ENCODE measurements around the gene TXNDC11.

The TXNDC11 gene

DNA sequence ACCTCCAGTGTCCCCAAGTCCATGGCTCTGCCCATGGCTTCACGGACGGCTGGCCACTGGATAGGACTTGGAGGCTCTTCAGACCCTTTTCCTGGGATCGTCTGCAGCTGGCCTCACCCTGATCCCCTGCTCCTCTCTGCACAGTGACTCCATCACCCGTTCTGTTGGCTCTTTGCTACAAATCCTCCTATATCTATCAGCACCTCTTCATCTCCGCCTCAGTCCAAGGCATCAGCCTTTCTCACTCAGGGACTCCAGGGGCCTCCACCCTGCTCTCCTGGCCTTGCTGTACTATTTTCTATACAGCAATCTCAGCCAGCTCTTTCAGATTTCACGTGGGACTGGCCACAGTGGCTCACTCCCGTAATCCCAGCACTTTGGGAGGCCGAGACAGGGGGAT is 85.1 kb downstream of the TXNDC11 start:
- TF ChIP-seq, protein P1, sequence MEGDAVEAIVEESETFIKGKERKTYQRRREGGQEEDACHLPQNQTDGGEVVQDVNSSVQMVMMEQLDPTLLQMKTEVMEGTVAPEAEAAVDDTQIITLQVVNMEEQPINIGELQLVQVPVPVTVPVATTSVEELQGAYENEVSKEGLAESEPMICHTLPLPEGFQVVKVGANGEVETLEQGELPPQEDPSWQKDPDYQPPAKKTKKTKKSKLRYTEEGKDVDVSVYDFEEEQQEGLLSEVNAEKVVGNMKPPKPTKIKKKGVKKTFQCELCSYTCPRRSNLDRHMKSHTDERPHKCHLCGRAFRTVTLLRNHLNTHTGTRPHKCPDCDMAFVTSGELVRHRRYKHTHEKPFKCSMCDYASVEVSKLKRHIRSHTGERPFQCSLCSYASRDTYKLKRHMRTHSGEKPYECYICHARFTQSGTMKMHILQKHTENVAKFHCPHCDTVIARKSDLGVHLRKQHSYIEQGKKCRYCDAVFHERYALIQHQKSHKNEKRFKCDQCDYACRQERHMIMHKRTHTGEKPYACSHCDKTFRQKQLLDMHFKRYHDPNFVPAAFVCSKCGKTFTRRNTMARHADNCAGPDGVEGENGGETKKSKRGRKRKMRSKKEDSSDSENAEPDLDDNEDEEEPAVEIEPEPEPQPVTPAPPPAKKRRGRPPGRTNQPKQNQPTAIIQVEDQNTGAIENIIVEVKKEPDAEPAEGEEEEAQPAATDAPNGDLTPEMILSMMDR (IDR thresholded peaks at IDR 0.05; ENCODE audit: low read depth, low read length, missing control alignments): no peak
- no peaks in the 10 kb centered on the region for H3K36me3 ChIP-seq (replicated peaks)
- no peak for DNase-seq
- no peak overlapping the region for H3K27ac ChIP-seq
- no peaks in the 10 kb centered on the region for H3K27me3 ChIP-seq (replicated peaks)
- in situ Hi-C loops (cut with HindIII; ENCODE audit: low pct_ligation_motif_present, low sequenced_read_pairs): no loop called here
- no peak overlapping the region for H3K4me3 ChIP-seq (ENCODE audit: low read depth, low read length)

DNA sequence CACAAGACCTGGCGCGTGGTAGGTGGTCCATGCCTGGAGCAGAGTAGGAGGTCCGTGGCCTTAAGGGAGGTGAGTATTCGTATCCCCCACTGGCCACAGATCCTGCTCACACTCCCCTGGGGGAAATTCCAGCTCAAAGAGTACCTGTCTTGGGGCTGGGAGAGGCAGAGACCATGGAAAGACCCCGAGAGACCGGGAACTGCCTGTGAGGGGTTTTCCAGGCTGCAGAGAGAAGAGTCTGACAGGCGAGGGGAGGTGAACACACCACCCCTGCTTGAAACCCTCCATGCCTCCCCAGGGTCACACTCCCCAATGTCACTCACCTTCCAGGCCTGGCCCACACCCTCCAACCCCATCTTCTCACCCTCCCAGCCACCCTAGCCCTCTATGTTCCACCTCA is 87.0 kb downstream of the TXNDC11 start:
- H3K27me3 ChIP-seq (replicated peaks): no peaks in the 10 kb centered on the region
- TF ChIP-seq, protein P1 (IDR thresholded peaks at IDR 0.05; ENCODE audit: low read depth, low read length, missing control alignments): no peak
- in situ Hi-C loops (cut with HindIII; ENCODE audit: low pct_ligation_motif_present, low sequenced_read_pairs): no loop called here
- no peak overlapping the region for H3K27ac ChIP-seq
- H3K36me3 ChIP-seq (replicated peaks): no peaks in the 10 kb centered on the region
- no peak overlapping the region for H3K4me3 ChIP-seq (ENCODE audit: low read depth, low read length)
- no peak for DNase-seq

DNA sequence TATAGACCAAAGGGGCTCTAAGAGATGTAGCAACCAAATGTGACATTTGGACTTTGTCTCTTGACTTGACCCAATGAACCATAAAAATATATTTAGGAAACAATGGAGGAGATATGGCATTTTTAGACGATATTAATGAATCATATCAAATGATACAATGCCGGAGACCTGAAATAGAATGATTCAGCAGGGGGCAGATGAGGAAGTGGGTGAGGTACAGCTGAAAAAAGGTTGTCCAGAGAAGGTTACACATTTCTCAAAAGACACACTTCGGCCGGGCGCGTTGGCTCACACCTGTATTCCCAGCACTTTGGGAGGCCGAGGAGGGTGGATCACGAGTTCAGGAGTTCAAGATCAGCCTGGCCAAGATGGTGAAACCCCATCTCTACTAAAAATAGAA is 90.9 kb downstream of the TXNDC11 start:
- TF ChIP-seq, protein P1 (IDR thresholded peaks at IDR 0.05; ENCODE audit: low read depth, low read length, missing control alignments): no peak
- in situ Hi-C loops (cut with HindIII; ENCODE audit: low pct_ligation_motif_present, low sequenced_read_pairs): no loop called here
- Histone ChIP-seq H3K4me3 (ENCODE audit: low read depth, low read length) (no peak overlapping the region), H3K36me3 (replicated peaks) (no peaks in the 10 kb centered on the region), H3K27ac (no peak overlapping the region), H3K27me3 (replicated peaks) (no peaks in the 10 kb centered on the region)
- DNase-seq: no peak

DNA sequence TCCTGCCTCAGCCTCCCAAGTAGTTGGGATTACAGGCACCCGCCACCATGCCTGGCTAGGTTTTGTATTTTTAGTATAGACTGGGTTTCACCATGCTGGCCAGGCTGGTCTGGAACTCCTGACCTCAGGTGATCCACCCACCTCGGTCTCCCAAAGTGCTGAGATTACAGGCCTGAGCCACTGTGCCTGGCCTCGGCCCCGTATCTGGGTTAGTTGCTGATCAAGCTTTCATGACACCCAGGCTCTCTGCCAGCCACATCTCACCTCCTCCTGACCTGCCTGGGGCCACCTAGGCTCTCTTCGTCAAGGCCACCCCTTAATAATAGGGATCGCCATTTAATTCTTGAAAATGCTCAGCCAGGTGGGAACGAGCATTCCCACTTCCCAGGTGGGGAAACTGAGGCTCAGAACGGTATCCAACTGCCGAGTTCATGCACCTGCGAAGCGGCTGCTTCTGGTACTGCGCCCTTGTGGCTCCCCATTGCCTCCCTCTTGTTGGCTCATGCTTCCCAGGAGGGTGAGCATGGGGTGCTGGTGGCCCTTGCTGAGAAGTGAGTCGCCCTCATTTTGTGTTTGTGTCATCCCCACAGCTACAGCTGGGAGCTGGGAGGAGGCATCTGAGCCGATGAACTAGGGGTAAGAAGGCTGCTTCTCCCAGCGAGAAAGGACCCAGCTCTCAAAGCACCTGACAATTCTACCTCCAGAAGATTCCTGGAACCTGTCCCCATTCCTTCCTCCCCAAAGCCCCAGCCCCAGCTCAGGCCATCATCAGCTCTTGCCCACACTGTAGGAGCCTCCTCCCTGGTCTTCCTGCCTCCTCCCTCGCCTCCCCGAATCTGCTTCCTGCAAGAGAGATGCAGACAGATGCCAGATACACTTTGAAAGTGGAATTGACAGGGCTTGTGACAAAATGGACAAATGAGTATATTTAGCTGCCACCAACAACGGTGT is 91.7 kb downstream of the TXNDC11 start:
- H3K27ac ChIP-seq: no peak overlapping the region
- H3K36me3 ChIP-seq (replicated peaks): no peaks in the 10 kb centered on the region
- H3K27me3 ChIP-seq (replicated peaks): no peaks in the 10 kb centered on the region
- no peak overlapping the region for H3K4me3 ChIP-seq (ENCODE audit: low read depth, low read length)
- TF ChIP-seq, protein P1 (IDR thresholded peaks at IDR 0.05; ENCODE audit: low read depth, low read length, missing control alignments): no peak
- in situ Hi-C loops (cut with HindIII; ENCODE audit: low pct_ligation_motif_present, low sequenced_read_pairs): no loop called here
- DNase-seq: no peak

DNA sequence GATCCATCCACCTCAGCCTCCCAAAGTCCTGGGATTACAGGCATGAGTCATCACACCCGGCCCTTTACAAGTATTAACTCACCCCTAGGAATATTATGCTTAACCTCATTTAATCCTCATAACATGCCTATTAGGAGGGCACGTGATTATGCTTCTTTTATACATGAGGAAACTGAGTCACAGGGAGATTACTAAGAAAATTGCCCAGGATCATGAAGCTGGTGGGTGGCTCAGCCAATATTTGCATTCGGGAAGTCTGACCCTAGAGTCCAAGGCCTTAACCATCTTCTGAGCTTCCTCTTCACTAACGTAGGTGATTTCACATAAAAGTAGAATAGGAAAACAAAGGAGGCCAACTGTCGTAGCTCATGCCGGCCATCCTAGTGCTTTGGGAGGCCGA is 93.4 kb downstream of the TXNDC11 start:
- TF ChIP-seq, protein P1 (IDR thresholded peaks at IDR 0.05; ENCODE audit: low read depth, low read length, missing control alignments): no peak
- H3K36me3 ChIP-seq (replicated peaks): no peaks in the 10 kb centered on the region
- in situ Hi-C loops (cut with HindIII; ENCODE audit: low pct_ligation_motif_present, low sequenced_read_pairs): no loop called here
- no peak overlapping the region for H3K4me3 ChIP-seq (ENCODE audit: low read depth, low read length)
- H3K27me3 ChIP-seq (replicated peaks): no peaks in the 10 kb centered on the region
- H3K27ac ChIP-seq: no peak overlapping the region
- no peak for DNase-seq

Measured in brain microvascular endothelial cell (primary cell).